Neuronal stem cell (in vitro differentiated cells): ENCODE measurements around the gene SRSF4.

ENCODE experiments used
- DNase-seq: peaks from one replicate; pipeline ENCODE4 v3.0.0-alpha.2; 2013; ENCODE audit warnings: low spot score
- H2AFZ ChIP-seq: one replicate; pipeline ENCODE4 v1.6.1; 2013; ENCODE audit warnings: mild to moderate bottlenecking, low read length, inconsistent platforms
- H2AK5ac ChIP-seq: 2 replicates; pipeline ENCODE4 v1.6.1; 2013; ENCODE audit warnings: low read depth, mild to moderate bottlenecking, inconsistent platforms, low read length, moderate library complexity, mixed read lengths
- H2BK120ac ChIP-seq: 2 replicates; pipeline ENCODE4 v1.6.1; 2013; ENCODE audit warnings: low read depth, mild to moderate bottlenecking, inconsistent platforms, low read length, moderate library complexity, mixed read lengths
- H2BK12ac ChIP-seq: one replicate; pipeline ENCODE4 v1.6.1; 2013; ENCODE audit warnings: low read length, inconsistent platforms
- H2BK15ac ChIP-seq: 2 replicates; pipeline ENCODE4 v1.6.1; 2013; ENCODE audit warnings: mild to moderate bottlenecking, low read length, inconsistent platforms, mixed read lengths
- H2BK5ac ChIP-seq: one replicate; pipeline ENCODE4 v1.6.1; 2013; ENCODE audit warnings: inconsistent platforms, mild to moderate bottlenecking, low read length, moderate library complexity
- H3K14ac ChIP-seq: one replicate; pipeline ENCODE4 v1.6.1; 2013; ENCODE audit warnings: low read length, inconsistent platforms
- H3K18ac ChIP-seq: 2 replicates; pipeline ENCODE4 v1.6.1; 2013; ENCODE audit warnings: low read length, inconsistent platforms
- H3K23ac ChIP-seq: 2 replicates; pipeline ENCODE4 v1.6.1; 2013; ENCODE audit warnings: low read depth, mild to moderate bottlenecking, mixed read lengths, low read length, inconsistent platforms; ENCODE audit not compliant: poor library complexity
- H3K27ac ChIP-seq: replicated peaks from 3 replicates; pipeline ENCODE4 v1.5.1; 2013; ENCODE audit warnings: low read length, inconsistent platforms
- H3K27me3 ChIP-seq, 3 experiments: 2 replicates each; pipeline ENCODE4 v1.6.1; 2013; ENCODE audit warnings: low read length in 3 of 3, mild to moderate bottlenecking in 2 of 3, inconsistent platforms in 1 of 3, low read depth in 1 of 3, mixed read lengths in 1 of 3, moderate library complexity in 1 of 3; ENCODE audit not compliant: control insufficient read depth in 3 of 3, insufficient read depth in 3 of 3
- H3K36me3 ChIP-seq, 2 donors: replicated peaks in 1 of 2; 2 replicates each; pipeline ENCODE4 v1.6.1; 2013; ENCODE audit warnings: low read length in 2 of 2; ENCODE audit not compliant: control insufficient read depth in 2 of 2, insufficient read depth in 2 of 2
- H3K4ac ChIP-seq: 2 replicates; pipeline ENCODE4 v1.6.1; 2013; ENCODE audit warnings: inconsistent platforms, mild to moderate bottlenecking, low read length, moderate library complexity
- H3K4me1 ChIP-seq, 2 donors: 1 replicate in 1 of 2; 2 replicates in 1 of 2; pipeline ENCODE4 v1.6.1; 2013; ENCODE audit warnings: low read length in 2 of 2, low read depth in 1 of 2; ENCODE audit not compliant: control insufficient read depth in 2 of 2, insufficient read depth in 1 of 2
- H3K4me2 ChIP-seq: one replicate; pipeline ENCODE4 v1.6.1; 2013; ENCODE audit warnings: mild to moderate bottlenecking, low read length, inconsistent platforms; ENCODE audit not compliant: insufficient read depth, poor library complexity, severe bottlenecking
- H3K4me3 ChIP-seq, 2 donors: 2 replicates each; pipeline ENCODE4 v1.5.1; 2013; ENCODE audit warnings: low read length in 2 of 2, mild to moderate bottlenecking in 2 of 2, inconsistent platforms in 1 of 2, moderate library complexity in 1 of 2
- H3K79me1 ChIP-seq: one replicate; pipeline ENCODE4 v1.6.1; 2013; ENCODE audit warnings: low read depth, mild to moderate bottlenecking, inconsistent platforms, low read length, moderate library complexity
- H3K9ac ChIP-seq: one replicate; pipeline ENCODE4 v1.6.1; 2013; ENCODE audit warnings: mild to moderate bottlenecking, low read depth, low read length, inconsistent platforms; ENCODE audit not compliant: poor library complexity
- H3K9me3 ChIP-seq, 2 donors: replicated peaks in 1 of 2; 2 replicates each; pipeline versions ENCODE3 to v1.6.1; 2013; ENCODE audit warnings: low read length in 2 of 2, mild to moderate bottlenecking in 2 of 2, inconsistent platforms in 1 of 2, low read depth in 1 of 2, mixed read lengths in 1 of 2, moderate library complexity in 1 of 2; ENCODE audit not compliant: control insufficient read depth in 2 of 2, insufficient read depth in 1 of 2
- H4K8ac ChIP-seq: one replicate; pipeline ENCODE4 v1.6.1; 2013; ENCODE audit warnings: low read depth, mild to moderate bottlenecking, inconsistent platforms, low read length, moderate library complexity
- H4K91ac ChIP-seq: one replicate; pipeline ENCODE4 v1.6.1; 2013; ENCODE audit warnings: low read length, low read depth, mild to moderate bottlenecking, inconsistent platforms; ENCODE audit not compliant: poor library complexity
- WGBS, 2 donors: extraction: QIAGEN DNeasy Blood & Tissue Kit; methylation state at CpG; one replicate each; pipeline ENCODE4 v1.1.7; 2013; ENCODE audit warnings: missing lambda C conversion rate in 2 of 2, mixed read lengths in 1 of 2; ENCODE audit not compliant: insufficient read length in 2 of 2, insufficient replicate concordance in 1 of 2; ENCODE audit errors: extremely low coverage in 2 of 2; 5-methylcytosine and 5-hydroxymethylcytosine counted together

SRSF4 gene

GRCh38 chr1:29227511-29227910, 45.8 kb upstream of the SRSF4 start:
- H3K27ac ChIP-seq = no peak overlapping the region
- no peak overlapping the region for H3K23ac ChIP-seq

GRCh38 chr1:29225361-29225760, 43.7 kb upstream of the SRSF4 start:
- WGBS, 2 donors = no CpG with 5 or more reads among the region's 4 CpGs
- no peak overlapping the region for H2BK12ac ChIP-seq

More at GRCh38 chr1:29227511-29227910, 45.8 kb upstream of the SRSF4 start:
- no peak overlapping the region for H3K9ac ChIP-seq
- H3K4me2 ChIP-seq = no peak overlapping the region
- H3K9me3 ChIP-seq = no peaks in the 10 kb centered on the region
- H3K79me1 ChIP-seq = peaks cover 4% of the 10 kb centered on the region
- no peak overlapping the region for H2BK120ac ChIP-seq
- no peak overlapping the region for H2BK5ac ChIP-seq
- no peak overlapping the region for H4K91ac ChIP-seq
- no peak overlapping the region for H3K14ac ChIP-seq
- no peak for DNase-seq
- no peak overlapping the region for H2BK12ac ChIP-seq
- peaks cover 0 to 12% of the 10 kb centered on the region in 2 donors for H3K36me3 ChIP-seq
- H3K27me3 ChIP-seq = peaks cover 0 to 3% (median 0%) of the 10 kb centered on the region in 3 experiments
- H3K4me1 ChIP-seq = peaks cover 6 to 7% of the 10 kb centered on the region in 2 donors
- no peak overlapping the region for H3K18ac ChIP-seq
- H2AK5ac ChIP-seq = no peak overlapping the region
- no peak overlapping the region for H2AFZ ChIP-seq
- no peak overlapping the region for H4K8ac ChIP-seq
- no CpG with 5 or more reads among the region's 5 CpGs for WGBS, 2 donors
- no peak overlapping the region for H3K4ac ChIP-seq
- H3K4me3 ChIP-seq = no peak overlapping the region
- H2BK15ac ChIP-seq = no peak overlapping the region

GRCh38 chr1:29224356-29224837, 42.7 kb upstream of the SRSF4 start:
- Histone ChIP-seq H3K36me3 (peaks cover 0 to 24% of the 10 kb centered on the region in 2 donors), H4K91ac (no peak overlapping the region), H4K8ac (no peak overlapping the region), H2BK12ac (no peak overlapping the region), H3K27me3 (no peaks in the 10 kb centered on the region), H3K79me1 (no peaks in the 10 kb centered on the region), H3K4me3 (no peak overlapping the region), H3K4me2 (no peak overlapping the region), H3K4ac (no peak overlapping the region), H3K18ac (no peak overlapping the region), H3K4me1 (peaks cover 2 to 6% of the 10 kb centered on the region in 2 donors), H3K9ac (no peak overlapping the region), H3K23ac (no peak overlapping the region), H2BK15ac (no peak overlapping the region), H2AK5ac (no peak overlapping the region), H3K9me3 (no peaks in the 10 kb centered on the region), H2BK120ac (no peak overlapping the region), H2AFZ (no peak overlapping the region), H3K27ac (no peak overlapping the region), H3K14ac (no peak overlapping the region), H2BK5ac (no peak overlapping the region)
- WGBS, 2 donors = no CpG with 5 or more reads among the region's 5 CpGs
- no peak for DNase-seq

More at GRCh38 chr1:29225361-29225760, 43.7 kb upstream of the SRSF4 start:
- no peak overlapping the region for H2BK120ac ChIP-seq
- no peak overlapping the region for H3K18ac ChIP-seq
- H3K4ac ChIP-seq = no peak overlapping the region
- no peak overlapping the region for H3K14ac ChIP-seq
- H3K79me1 ChIP-seq = peaks cover 3% of the 10 kb centered on the region
- DNase-seq = no peak
- H4K91ac ChIP-seq = no peak overlapping the region
- H2BK15ac ChIP-seq = no peak overlapping the region
- H3K4me1 ChIP-seq = peaks cover 5 to 9% of the 10 kb centered on the region in 2 donors
- H3K9me3 ChIP-seq = no peaks in the 10 kb centered on the region
- H3K23ac ChIP-seq = no peak overlapping the region
- no peak overlapping the region for H3K4me3 ChIP-seq
- H3K27me3 ChIP-seq = no peaks in the 10 kb centered on the region
- H3K4me2 ChIP-seq = no peak overlapping the region
- H2BK5ac ChIP-seq = no peak overlapping the region
- no peak overlapping the region for H2AFZ ChIP-seq
- no peak overlapping the region for H3K27ac ChIP-seq
- H2AK5ac ChIP-seq = no peak overlapping the region
- H3K9ac ChIP-seq = no peak overlapping the region
- no peak overlapping the region for H4K8ac ChIP-seq
- H3K36me3 ChIP-seq = peaks cover 0 to 16% of the 10 kb centered on the region in 2 donors

GRCh38 chr1:29223521-29223920, 41.8 kb upstream of the SRSF4 start:
- no peak overlapping the region for H2AFZ ChIP-seq
- H3K27ac ChIP-seq = no peak overlapping the region
- no CpG with 5 or more reads among the region's 6 CpGs for WGBS, 2 donors
- peaks cover 2 to 6% of the 10 kb centered on the region in 2 donors for H3K4me1 ChIP-seq
- no peak overlapping the region for H3K4me2 ChIP-seq
- no peak overlapping the region for H2BK15ac ChIP-seq
- H3K18ac ChIP-seq = no peak overlapping the region
- no peak overlapping the region for H4K8ac ChIP-seq
- no peak overlapping the region for H2BK12ac ChIP-seq
- no peak overlapping the region for H3K4me3 ChIP-seq
- H2BK120ac ChIP-seq = no peak overlapping the region
- H3K4ac ChIP-seq = no peak overlapping the region
- no peaks in the 10 kb centered on the region for H3K27me3 ChIP-seq
- no peak overlapping the region for H3K14ac ChIP-seq
- peaks cover 2 to 29% of the 10 kb centered on the region in 2 donors for H3K36me3 ChIP-seq
- H3K79me1 ChIP-seq = no peaks in the 10 kb centered on the region
- no peak overlapping the region for H4K91ac ChIP-seq
- H3K23ac ChIP-seq = no peak overlapping the region
- DNase-seq = no peak
- no peak overlapping the region for H2AK5ac ChIP-seq
- no peak overlapping the region for H2BK5ac ChIP-seq
- H3K9me3 ChIP-seq = no peaks in the 10 kb centered on the region
- H3K9ac ChIP-seq = no peak overlapping the region
